HG03045 (cell line): ENCODE data around the gene ZNF575.
A peak's percentile ranks its signal among the peaks of the same experiment; 100 is the strongest.

Experiments used
- ATAC-seq: cut with Tn5 transposase; IDR thresholded peaks from one replicate; pipeline ENCODE4 v1.9.1; 2021; ENCODE audit warnings: mild to moderate bottlenecking, moderate library complexity; ENCODE audit not compliant: unreplicated experiment

Gene ZNF575

DNA sequence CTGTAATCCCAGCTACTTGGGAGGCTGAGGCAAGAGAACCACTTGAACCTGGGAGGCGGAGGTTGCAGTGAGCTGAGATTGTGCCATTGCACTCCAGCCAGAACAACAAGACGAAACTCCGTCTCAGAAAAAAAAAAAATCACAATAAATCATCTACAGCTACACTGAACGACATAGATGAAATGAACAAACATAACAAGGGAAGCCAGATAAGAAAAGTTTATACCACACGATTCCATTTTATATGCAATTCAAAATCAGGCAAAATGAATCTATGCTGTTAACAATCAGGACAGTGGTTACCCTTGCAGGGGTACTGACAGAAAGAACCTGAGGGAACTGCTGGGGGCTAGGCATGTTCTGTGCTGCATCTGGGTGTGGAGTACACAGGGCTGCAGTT, 36.7 kb downstream of the ZNF575 start:
- no peak for ATAC-seq

DNA sequence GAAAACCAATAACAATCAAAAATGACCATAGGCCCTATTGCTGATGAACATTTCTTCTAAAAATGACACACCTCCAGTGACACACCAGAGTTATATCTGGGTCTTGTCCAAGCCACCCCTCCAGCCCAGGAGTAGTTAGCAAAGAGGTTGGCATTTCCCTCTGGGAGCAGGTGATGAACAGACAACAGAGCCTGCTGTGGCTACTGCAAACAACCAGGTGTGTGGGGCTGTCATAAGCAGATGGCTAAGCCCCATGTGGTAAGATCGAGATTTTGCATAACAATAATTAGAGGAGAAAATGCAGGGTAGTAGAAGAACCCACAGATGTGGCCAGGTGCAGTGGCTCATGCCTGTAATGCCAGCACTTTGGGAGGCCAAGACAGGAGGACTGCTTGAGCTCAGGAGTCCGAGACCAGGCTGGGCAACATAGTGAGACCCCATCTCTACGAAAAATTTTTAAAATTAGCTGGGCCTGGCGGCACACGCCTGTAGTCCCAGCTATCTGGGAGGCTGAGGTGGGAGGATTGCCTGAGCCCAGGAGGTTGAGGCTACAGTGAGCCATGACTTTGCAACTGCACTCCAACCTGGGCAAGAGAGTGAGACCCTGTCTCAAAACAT, 37.3 kb downstream of the ZNF575 start:
- ATAC-seq: no peak

GRCh38 chr19:43572171-43572588, 39.2 kb downstream of the ZNF575 start:
- ATAC-seq: no peak

GRCh38 chr19:43574424-43575155, 41.6 kb downstream of the ZNF575 start:
- ATAC-seq: no peak

DNA sequence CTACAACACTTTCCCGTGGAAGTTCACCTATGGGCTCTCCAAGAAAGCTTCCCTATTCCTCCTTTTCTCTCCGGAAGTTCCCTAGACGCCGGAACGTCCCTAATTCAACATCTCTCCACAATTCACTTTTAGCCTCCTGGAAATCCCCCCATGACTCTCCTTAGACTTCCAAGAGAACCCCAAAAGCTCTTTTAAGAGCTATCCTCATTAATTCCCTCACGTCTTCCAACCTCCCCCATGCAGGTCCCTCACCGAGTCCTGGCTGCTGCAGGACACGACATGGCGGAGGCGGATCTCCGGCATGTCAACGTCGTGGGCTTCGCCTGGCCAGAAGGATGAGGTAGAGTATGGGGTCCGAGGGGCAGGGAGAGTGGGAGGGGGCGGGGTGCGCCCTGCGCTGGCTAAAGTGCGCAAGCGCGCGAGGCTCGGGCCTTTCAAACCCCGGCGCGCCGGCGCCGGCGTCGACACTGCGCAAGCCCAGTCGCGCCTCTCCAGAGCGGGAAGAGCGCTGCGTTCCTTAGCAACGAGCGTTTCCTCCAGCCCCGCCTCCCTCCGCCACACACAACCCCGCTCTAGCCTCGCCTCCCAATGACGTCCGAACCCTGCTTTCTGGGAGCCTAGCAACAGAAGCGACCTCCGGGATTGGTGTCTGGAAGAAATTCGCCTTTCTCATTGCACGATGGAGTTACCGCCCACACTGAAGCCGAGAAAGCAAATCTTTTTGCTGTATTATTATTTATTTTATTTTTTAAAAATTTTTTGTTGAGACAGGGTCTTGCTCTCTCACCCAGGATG, 42.4 kb downstream of the ZNF575 start, which contains the start of the genes PINLYP and XRCC1:
Gene PINLYP, plus strand, starts transcription at position 646 of the 795 bp plus-strand sequence. CDS start 1,391 bp downstream, outside the sequence.
Gene XRCC1, minus strand, starts transcription at position 372 of the 795 bp plus-strand sequence. Its CDS starts 69 bp downstream, at position 303.
- ATAC-seq: peak; percentile 92

DNA sequence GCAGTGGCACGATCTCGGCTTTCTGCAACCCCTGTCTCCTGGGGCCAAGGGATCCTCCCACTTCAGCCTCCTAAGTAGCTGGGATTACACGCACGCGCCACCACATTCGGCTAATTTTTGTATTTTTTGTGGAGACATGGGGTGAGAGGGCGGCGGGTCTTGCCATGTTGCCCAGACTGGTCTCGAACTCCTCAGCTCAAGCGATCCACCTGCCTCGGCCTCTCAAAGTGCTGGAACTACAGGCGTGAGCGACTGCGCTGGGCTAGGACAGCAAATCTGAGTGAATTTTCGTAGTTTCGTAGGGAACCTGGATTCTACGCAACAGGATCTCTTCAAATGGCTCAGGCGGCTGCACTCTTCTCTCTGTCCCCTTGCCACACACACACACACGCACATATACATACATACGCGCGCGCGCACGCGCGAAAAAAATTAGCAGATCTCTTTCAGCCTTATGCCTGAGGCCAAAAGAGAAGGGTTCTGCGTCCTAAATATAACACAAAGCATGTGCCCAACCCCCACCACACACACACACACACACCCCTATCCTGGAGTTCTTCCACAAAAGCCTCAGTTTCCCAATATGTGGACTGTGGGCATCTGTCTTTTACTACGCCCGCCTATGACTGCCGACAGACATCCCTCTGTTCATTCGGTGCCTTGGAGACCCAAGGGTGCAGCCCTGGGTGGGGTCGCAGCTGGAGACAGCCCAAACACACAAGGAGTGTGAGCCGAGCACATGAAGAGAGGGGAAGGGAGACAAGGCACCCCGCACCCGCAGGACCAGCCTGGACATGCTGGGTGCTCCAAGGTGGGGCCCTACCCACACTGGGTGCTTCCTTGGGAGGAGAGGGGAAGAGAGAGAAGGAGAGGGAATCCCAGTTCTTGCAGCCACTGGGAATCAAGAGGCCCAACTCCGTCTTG, 43.2 kb downstream of the ZNF575 start:
- no peak for ATAC-seq

GRCh38 chr19:43578787-43579186, 45.8 kb downstream of the ZNF575 start:
- ATAC-seq: no peak

GRCh38 chr19:43581467-43581866, 48.5 kb downstream of the ZNF575 start:
- no peak for ATAC-seq

- ATAC-seq: no peak
Measured at GRCh38 chr19:43582495-43582894, 49.5 kb downstream of the ZNF575 start.

- no peak for ATAC-seq
Measured at GRCh38 chr19:43584484-43584883, 51.5 kb downstream of the ZNF575 start.
